ENCODE data around the gene ATP5F1C.

ATP5F1C gene

GRCh38 chr10:7853226-7853842, 65.4 kb downstream of the ATP5F1C start:
- DNase-seq, result no peak

GRCh38 chr10:7853890-7854289, 65.9 kb downstream of the ATP5F1C start:
- no peak for DNase-seq

- no peak for DNase-seq
Measured at GRCh38 chr10:7855205-7855604, 67.2 kb downstream of the ATP5F1C start.

GRCh38 chr10:7856678-7857077, 68.7 kb downstream of the ATP5F1C start:
- DNase-seq, result no peak

GRCh38 chr10:7857262-7857661, 69.3 kb downstream of the ATP5F1C start:
- no peak for DNase-seq

All from NCI-H2107 (cell line).